Brain microvascular endothelial cell (primary cell): ENCODE measurements around the gene DCANP1.

Experiments used
- DNase-seq: peaks from one replicate; pipeline ENCODE4 v3.0.0-alpha.2; 2020
- H3K27ac ChIP-seq: fragments of 250-450 bp; sonication (Bioruptor Pico); 2 replicates; pipeline ENCODE4 v1.5.1; 2020; ENCODE audit warnings: mild to moderate bottlenecking, moderate library complexity
- H3K27me3 ChIP-seq: fragments of 250-450 bp; sonication (Bioruptor Pico); replicated peaks from 2 replicates; pipeline ENCODE4 v1.5.1; 2020; ENCODE audit warnings: mild to moderate bottlenecking
- H3K36me3 ChIP-seq: fragments of 250-450 bp; sonication (Bioruptor Pico); replicated peaks from 2 replicates; pipeline ENCODE4 v1.5.1; 2020; ENCODE audit warnings: mild to moderate bottlenecking
- H3K4me3 ChIP-seq: 2 replicates; pipeline ENCODE4 v1.5.1; 2011; ENCODE audit warnings: low read depth, mild to moderate bottlenecking, control low read depth, low read length, moderate library complexity
- in situ Hi-C: cut with HindIII; loops from 2 replicates; pipeline ENCODE4 v1.10.0; 2017; ENCODE audit warnings: low sequenced_read_pairs, low pct_ligation_motif_present
- TF ChIP-seq, protein P1 (sequence below): IDR thresholded peaks from 2 replicates; pipeline ENCODE4 v1.5.1; 2011; ENCODE audit warnings: low read depth, mild to moderate bottlenecking, moderate library complexity, low read length, control low read depth, inconsistent platforms; ENCODE audit errors: missing control alignments

DCANP1 gene

DNA sequence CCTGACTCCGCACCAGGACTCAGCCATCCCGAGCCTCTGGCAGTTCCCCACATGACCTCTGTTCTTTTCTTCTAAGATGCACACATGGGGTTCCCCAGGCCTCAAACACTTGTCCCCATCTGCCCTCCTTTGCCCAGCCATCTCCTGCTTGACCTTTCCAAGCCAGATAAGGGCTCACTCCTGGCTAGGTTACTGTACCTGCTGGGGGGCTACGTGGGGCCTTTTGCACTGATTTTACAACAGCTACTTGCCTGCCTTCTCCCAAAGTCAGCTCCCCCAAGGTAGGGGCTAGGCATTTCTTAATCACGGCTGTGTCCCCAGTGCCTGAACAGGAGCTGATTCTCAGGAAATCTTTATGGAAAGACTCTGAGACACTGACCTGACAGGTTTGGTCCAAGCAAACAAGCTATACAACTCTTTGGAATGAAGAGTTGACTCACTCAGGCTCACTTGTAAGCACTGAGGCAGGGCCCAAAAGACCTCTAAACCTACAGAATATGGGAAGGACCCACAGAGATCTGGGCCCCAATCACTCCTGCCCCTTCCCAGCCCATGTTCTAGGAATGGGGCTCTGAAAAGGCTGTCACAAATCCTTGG, 50.6 kb downstream of the DCANP1 start:
- no peak overlapping the region for H3K4me3 ChIP-seq
- no peak for DNase-seq
- no peaks in the 10 kb centered on the region for H3K27me3 ChIP-seq
- no peaks in the 10 kb centered on the region for H3K36me3 ChIP-seq
- H3K27ac ChIP-seq, result no peak overlapping the region
- TF ChIP-seq, protein P1, sequence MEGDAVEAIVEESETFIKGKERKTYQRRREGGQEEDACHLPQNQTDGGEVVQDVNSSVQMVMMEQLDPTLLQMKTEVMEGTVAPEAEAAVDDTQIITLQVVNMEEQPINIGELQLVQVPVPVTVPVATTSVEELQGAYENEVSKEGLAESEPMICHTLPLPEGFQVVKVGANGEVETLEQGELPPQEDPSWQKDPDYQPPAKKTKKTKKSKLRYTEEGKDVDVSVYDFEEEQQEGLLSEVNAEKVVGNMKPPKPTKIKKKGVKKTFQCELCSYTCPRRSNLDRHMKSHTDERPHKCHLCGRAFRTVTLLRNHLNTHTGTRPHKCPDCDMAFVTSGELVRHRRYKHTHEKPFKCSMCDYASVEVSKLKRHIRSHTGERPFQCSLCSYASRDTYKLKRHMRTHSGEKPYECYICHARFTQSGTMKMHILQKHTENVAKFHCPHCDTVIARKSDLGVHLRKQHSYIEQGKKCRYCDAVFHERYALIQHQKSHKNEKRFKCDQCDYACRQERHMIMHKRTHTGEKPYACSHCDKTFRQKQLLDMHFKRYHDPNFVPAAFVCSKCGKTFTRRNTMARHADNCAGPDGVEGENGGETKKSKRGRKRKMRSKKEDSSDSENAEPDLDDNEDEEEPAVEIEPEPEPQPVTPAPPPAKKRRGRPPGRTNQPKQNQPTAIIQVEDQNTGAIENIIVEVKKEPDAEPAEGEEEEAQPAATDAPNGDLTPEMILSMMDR, result no peak
- in situ Hi-C loops, result no loop called here

DNA sequence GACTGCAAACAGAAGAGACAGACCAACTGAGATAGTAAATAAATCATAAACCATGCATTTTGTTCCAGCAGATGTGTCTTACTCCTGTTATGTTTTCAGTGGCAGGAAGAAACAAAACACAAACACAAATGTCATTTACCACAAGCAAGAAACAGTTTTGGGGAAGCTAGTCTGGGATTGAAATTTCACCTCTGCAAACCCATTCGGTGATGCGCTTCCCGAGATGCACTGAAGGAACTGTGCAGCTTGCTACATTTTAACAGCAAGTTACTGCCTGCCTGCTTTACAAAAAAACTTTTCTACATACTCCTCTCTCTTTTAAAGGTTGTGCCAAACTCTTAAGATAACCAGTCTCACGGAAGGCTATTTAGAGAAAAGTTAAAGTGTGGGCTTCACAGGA, 51.3 kb downstream of the DCANP1 start:
- H3K27ac ChIP-seq, result no peak overlapping the region
- DNase-seq, result no peak
- TF ChIP-seq, protein P1, result no peak
- no peaks in the 10 kb centered on the region for H3K36me3 ChIP-seq
- no peak overlapping the region for H3K4me3 ChIP-seq
- H3K27me3 ChIP-seq, result no peaks in the 10 kb centered on the region
- in situ Hi-C loops, result no loop called here

DNA sequence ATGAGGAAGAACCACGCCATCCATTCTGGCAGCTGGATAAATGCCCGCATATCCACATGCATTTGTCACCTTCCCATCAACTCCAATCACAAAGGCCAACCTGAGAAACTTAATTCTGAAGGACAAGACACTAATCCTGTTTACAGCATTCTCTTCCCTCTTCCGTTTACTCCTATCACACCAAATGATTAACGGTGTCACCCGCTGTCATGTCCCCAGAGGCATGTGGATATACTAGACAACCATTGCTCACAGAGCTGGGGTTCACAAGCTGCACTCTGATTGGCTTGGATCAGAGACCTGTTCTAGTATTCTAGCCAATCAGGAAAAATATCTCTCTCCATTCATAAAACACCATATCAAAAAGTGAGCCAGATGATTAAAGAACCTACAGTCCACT, 51.7 kb downstream of the DCANP1 start:
- Histone ChIP-seq H3K4me3 (no peak overlapping the region), H3K36me3 (no peaks in the 10 kb centered on the region), H3K27me3 (no peaks in the 10 kb centered on the region), H3K27ac (no peak overlapping the region)
- TF ChIP-seq, protein P1, result no peak
- DNase-seq, result no peak
- in situ Hi-C loops, result no loop called here
